Kidney (tissue), 14 donors: ENCODE measurements around the gene CIPC. TPM values are rescaled to one million over a fixed set of nuclear protein-coding genes. Genes with fewer than 3 reads are reported as not detected.

Source experiments
- DNase-seq, 5 donors: peaks; one replicate each; pipeline ENCODE4 v3.0.0-alpha.2; 2013 to 2020
- FAIRE-seq: peaks from 2 replicates; lab custom pipeline; 2012; peaks lifted over from hg19 to GRCh38; lab: Jason Lieb, UNC
- H3K27ac ChIP-seq, 2 donors: one replicate each; pipeline ENCODE4 v1.7.0; 2013; ENCODE audit warnings: low read depth in 2 of 2, low read length in 2 of 2, inconsistent platforms in 1 of 2
- H3K27me3 ChIP-seq: one replicate; pipeline ENCODE4 v1.7.1; 2013; ENCODE audit warnings: low read length, inconsistent platforms; ENCODE audit not compliant: control insufficient read depth, insufficient read depth
- H3K36me3 ChIP-seq, 3 donors: one replicate each; pipeline versions ENCODE4 v1.7.0 to v1.7.1; 2013; ENCODE audit warnings: low read length in 3 of 3, control low read depth in 1 of 3, inconsistent platforms in 1 of 3; ENCODE audit not compliant: insufficient read depth in 3 of 3, control insufficient read depth in 2 of 3
- H3K4me1 ChIP-seq, 3 donors: one replicate each; pipeline versions ENCODE4 v1.7.0 to v1.7.1; 2013; ENCODE audit warnings: low read length in 3 of 3, inconsistent platforms in 1 of 3, low read depth in 1 of 3; ENCODE audit not compliant: control insufficient read depth in 2 of 3, insufficient read depth in 2 of 3
- H3K4me3 ChIP-seq, 3 donors: one replicate each; pipeline versions ENCODE4 v1.7.0 to v1.8.1; 2013; ENCODE audit warnings: low read length in 3 of 3, control low read depth in 1 of 3, inconsistent platforms in 1 of 3
- H3K9ac ChIP-seq, 3 donors: one replicate each; pipeline versions ENCODE4 v1.7.0 to v1.7.1; 2013; ENCODE audit warnings: low read length in 3 of 3, control low read depth in 1 of 3, inconsistent platforms in 1 of 3
- H3K9me3 ChIP-seq, 3 donors: one replicate each; pipeline versions ENCODE4 v1.7.0 to v1.7.1; 2013; ENCODE audit warnings: low read length in 3 of 3, control low read depth in 1 of 3, inconsistent platforms in 1 of 3; ENCODE audit not compliant: control insufficient read depth in 2 of 3, insufficient read depth in 1 of 3
- CTCF ChIP-seq: IDR thresholded peaks from 3 replicates; pipeline ENCODE4 v1.5.1; 2012; ENCODE audit warnings: mild to moderate bottlenecking, moderate library complexity, borderline replicate concordance; ENCODE audit not compliant: insufficient read depth; ENCODE audit errors: extremely low read depth
- intact Hi-C: fragments of 100-400 bp; cut with DNase I; formaldehyde crosslinking; loops from one replicate; pipeline ENCODE4 v1.11.1; 2022
- polyA plus RNA-seq: library from polyadenylated mRNA; stranded (reverse); fragments of 350-450 nt; fragmentation: Illumina TruSeq; extraction: RNeasy Lipid Tissue Mini Kit (QIAGEN cat#74804); gene quantifications from one replicate; pipeline ENCODE4 v1.2.3, GENCODE V29; 2014; ENCODE audit warnings: low read depth, low replicate concordance; ENCODE audit not compliant: insufficient read depth
- total RNA-seq: library from RNA; stranded (reverse); fragmentation: NEBNext Ultra II Directional; extraction: Animal tissue kit (Norgen Biotek cat#: 25700); gene quantifications from one replicate; pipeline ENCODE4 v1.2.1, GENCODE V29; 2021
- donor health status: control.
- donor health status: control.
- donor health status: control.
- donor health status: control.
- donor health status: control.
- donor health status: DM: yes; HTN: yes; CAD: no.
- donor health status: Normal renal cell carcinoma (clear cell type).

CIPC gene
- total and polyA plus RNA-seq, 2 donors from 2014 or later: 12.8 to 23.5 TPM

GRCh38 chr14:77139540-77140358, 41.7 kb downstream of the CIPC start:
- no peak overlapping the region for H3K4me3 ChIP-seq
- FAIRE-seq: no peak
- H3K36me3 ChIP-seq: no peaks in the 10 kb centered on the region
- no peaks in the 10 kb centered on the region for H3K9me3 ChIP-seq
- peak in 4 of 5 donors; percentile 41 to 78 (median 64) for DNase-seq
- H3K9ac ChIP-seq: no peak overlapping the region
- H3K4me1 ChIP-seq: peaks cover 0 to 6% (median 0%) of the 10 kb centered on the region in 3 donors
- no peak overlapping the region for H3K27ac ChIP-seq
- intact Hi-C loops: no loop called here
- no peak for TF ChIP-seq CTCF
- H3K27me3 ChIP-seq: peaks cover 27% of the 10 kb centered on the region

- DNase-seq: no peak
- Histone ChIP-seq H3K27ac (no peak overlapping the region), H3K9me3 (no peaks in the 10 kb centered on the region), H3K36me3 (no peaks in the 10 kb centered on the region), H3K4me1 (peaks cover 0 to 6% (median 0%) of the 10 kb centered on the region in 3 donors), H3K9ac (no peak overlapping the region), H3K27me3 (peaks cover 31% of the 10 kb centered on the region), H3K4me3 (no peak overlapping the region)
- intact Hi-C loops: no loop called here
- TF ChIP-seq CTCF: no peak
- FAIRE-seq: no peak
Measured at GRCh38 chr14:77140359-77141213, 42.5 kb downstream of the CIPC start.

GRCh38 chr14:77141214-77142004, 43.4 kb downstream of the CIPC start, which contains the start of gene ZDHHC22:
TSS of gene ZDHHC22 (minus strand) at chr14:77141791. CDS start at chr14:77139738, 2,053 bp downstream.
- no peak within 1 kb of the TSS for H3K9ac ChIP-seq
- FAIRE-seq: no peak
- no peak within 1 kb of the TSS for H3K4me3 ChIP-seq
- DNase-seq: peak in 4 of 5 donors; percentile 73 to 80 (median 74)
- no peak for TF ChIP-seq CTCF
- intact Hi-C loops: no loop called here
- no peak within 1 kb of the TSS for H3K27ac ChIP-seq
- peaks cover 34% of the 10 kb centered on the region for H3K27me3 ChIP-seq
- H3K9me3 ChIP-seq: no peaks in the 10 kb centered on the region
- no peaks in the 10 kb centered on the region for H3K36me3 ChIP-seq
- peaks cover 0 to 6% (median 0%) of the 10 kb centered on the region in 3 donors for H3K4me1 ChIP-seq
